ENCODE measurements around the gene CDK17. TPM values are rescaled to one million over a fixed set of nuclear protein-coding genes. Genes with fewer than 3 reads are reported as not detected.
A peak's percentile ranks its signal among the peaks of the same experiment; 100 is the strongest.

CDK17 gene
- total and polyA plus RNA-seq, 2 donors (not counting 1 experiment from before 2014, with no cell fraction given): 50.0 to 109 TPM

GRCh38 chr12:96425321-96425720, 25.1 kb upstream of the CDK17 start:
- TF ChIP-seq CTCF (conservative IDR thresholded peaks at IDR 0.05 in 1 of 2, IDR thresholded peaks at IDR 0.05 in 1 of 2; ENCODE audit: low read depth in 1 of 2, low read length in 2 of 2) (no peak), EZH2 (IDR thresholded peaks at IDR 0.05; ENCODE audit: low read length, missing control alignments) (no peak)
- Histone ChIP-seq H4K20me1 (ENCODE audit: control insufficient read depth, extremely low read depth, insufficient read depth, low read length) (no peaks in the 10 kb centered on the region), H3K9me3 (ENCODE audit: control insufficient read depth, insufficient read depth, low read depth, low read length) (no peaks in the 10 kb centered on the region), H3K4me2 (ENCODE audit: extremely low read depth, insufficient read depth, low read length) (peak overlapping the region; percentile 21), H2AFZ (ENCODE audit: low read length) (no peak overlapping the region), H3K36me3 (ENCODE audit: control insufficient read depth, insufficient read depth, low read length) (no peaks in the 10 kb centered on the region), H3K27me3 (ENCODE audit: control insufficient read depth, insufficient read depth, low read length) (no peaks in the 10 kb centered on the region), H3K4me3 (replicated peaks in 1 of 4; ENCODE audit: control extremely low read depth in 1 of 4, insufficient read depth in 1 of 4, low read depth in 3 of 4, low read length in 4 of 4) (peak overlapping the region in 2 of 4 experiments; percentile 2 to 31), H3K27ac (ENCODE audit: insufficient read depth, low read length) (peak overlapping the region; percentile 100), H3K9ac (ENCODE audit: insufficient read depth, low read length) (peak overlapping the region; percentile 69), H3K79me2 (ENCODE audit: control insufficient read depth, insufficient read depth, low read length) (no peaks in the 10 kb centered on the region), H3K4me1 (ENCODE audit: control insufficient read depth, extremely low read depth, insufficient read depth, low read length) (peaks cover 21% of the 10 kb centered on the region)
- DNase-seq (ENCODE audit: low read depth in 2 of 2): peak; percentile 95 to 99

- Histone ChIP-seq H3K9me3 (ENCODE audit: control insufficient read depth, insufficient read depth, low read depth, low read length) (no peaks in the 10 kb centered on the region), H3K4me3 (replicated peaks in 1 of 4; ENCODE audit: control extremely low read depth in 1 of 4, insufficient read depth in 1 of 4, low read depth in 3 of 4, low read length in 4 of 4) (no peak overlapping the region), H3K4me2 (ENCODE audit: extremely low read depth, insufficient read depth, low read length) (no peak overlapping the region), H3K27me3 (ENCODE audit: control insufficient read depth, insufficient read depth, low read length) (no peaks in the 10 kb centered on the region), H3K36me3 (ENCODE audit: control insufficient read depth, insufficient read depth, low read length) (no peaks in the 10 kb centered on the region), H2AFZ (ENCODE audit: low read length) (no peak overlapping the region), H3K9ac (ENCODE audit: insufficient read depth, low read length) (no peak overlapping the region), H3K4me1 (ENCODE audit: control insufficient read depth, extremely low read depth, insufficient read depth, low read length) (peaks cover 21% of the 10 kb centered on the region), H4K20me1 (ENCODE audit: control insufficient read depth, extremely low read depth, insufficient read depth, low read length) (no peaks in the 10 kb centered on the region), H3K79me2 (ENCODE audit: control insufficient read depth, insufficient read depth, low read length) (no peaks in the 10 kb centered on the region), H3K27ac (ENCODE audit: insufficient read depth, low read length) (peak overlapping the region; percentile 100)
- DNase-seq (ENCODE audit: low read depth in 2 of 2): peak in 1 of 2 donors; percentile 46
- TF ChIP-seq EZH2 (IDR thresholded peaks at IDR 0.05; ENCODE audit: low read length, missing control alignments) (no peak), CTCF (conservative IDR thresholded peaks at IDR 0.05 in 1 of 2, IDR thresholded peaks at IDR 0.05 in 1 of 2; ENCODE audit: low read depth in 1 of 2, low read length in 2 of 2) (no peak)
These were observed 24.4 kb upstream of the CDK17 start for GRCh38 chr12:96424601-96425000.

GRCh38 chr12:96422192-96422591, 22.0 kb upstream of the CDK17 start:
- Histone ChIP-seq H3K9me3 (ENCODE audit: control insufficient read depth, insufficient read depth, low read depth, low read length) (no peaks in the 10 kb centered on the region), H3K4me3 (replicated peaks in 1 of 4; ENCODE audit: control extremely low read depth in 1 of 4, insufficient read depth in 1 of 4, low read depth in 3 of 4, low read length in 4 of 4) (no peak overlapping the region), H3K27me3 (ENCODE audit: control insufficient read depth, insufficient read depth, low read length) (no peaks in the 10 kb centered on the region), H3K4me1 (ENCODE audit: control insufficient read depth, extremely low read depth, insufficient read depth, low read length) (peaks cover 13% of the 10 kb centered on the region), H4K20me1 (ENCODE audit: control insufficient read depth, extremely low read depth, insufficient read depth, low read length) (no peaks in the 10 kb centered on the region), H2AFZ (ENCODE audit: low read length) (no peak overlapping the region), H3K36me3 (ENCODE audit: control insufficient read depth, insufficient read depth, low read length) (no peaks in the 10 kb centered on the region), H3K4me2 (ENCODE audit: extremely low read depth, insufficient read depth, low read length) (no peak overlapping the region), H3K27ac (ENCODE audit: insufficient read depth, low read length) (peak overlapping the region; percentile 66), H3K9ac (ENCODE audit: insufficient read depth, low read length) (no peak overlapping the region), H3K79me2 (ENCODE audit: control insufficient read depth, insufficient read depth, low read length) (no peaks in the 10 kb centered on the region)
- no peak for TF ChIP-seq EZH2 (IDR thresholded peaks at IDR 0.05; ENCODE audit: low read length, missing control alignments)
- peak; percentile 50 to 87 for DNase-seq (ENCODE audit: low read depth in 2 of 2)

Data from fibroblast of lung (primary cell).